NT2/D1 (cell line): ENCODE measurements around the gene TPH1.

Experiments
- DNase-seq: peaks from one replicate; pipeline ENCODE4 v3.0.0-alpha.2; 2011; ENCODE audit warnings: low read depth, low spot score
- H3K27me3 ChIP-seq: 2 replicates; pipeline ENCODE4 v1.6.0; 2011; ENCODE audit warnings: mild to moderate bottlenecking; ENCODE audit not compliant: insufficient read length, insufficient read depth
- H3K36me3 ChIP-seq: 2 replicates; pipeline ENCODE4 v1.6.1; 2011; ENCODE audit warnings: mild to moderate bottlenecking, low read length, mixed read lengths; ENCODE audit not compliant: insufficient read depth, insufficient read length
- H3K4me1 ChIP-seq: 2 replicates; pipeline ENCODE4 v1.5.1; 2011; ENCODE audit not compliant: insufficient read depth, insufficient read length
- H3K4me3 ChIP-seq: 2 replicates; pipeline ENCODE4 v1.5.1; 2011; ENCODE audit warnings: low read depth; ENCODE audit not compliant: insufficient read length
- H3K9ac ChIP-seq: 2 replicates; pipeline ENCODE4 v1.6.0; 2011; ENCODE audit warnings: low read depth; ENCODE audit not compliant: insufficient read length
- H3K9me3 ChIP-seq: 2 replicates; pipeline ENCODE4 v1.5.1; 2011; ENCODE audit warnings: mild to moderate bottlenecking, low read length; ENCODE audit not compliant: insufficient read depth
- SUZ12 ChIP-seq: IDR thresholded peaks from 2 replicates; pipeline ENCODE4 v1.6.1; 2011; ENCODE audit not compliant: insufficient read length, insufficient read depth; ENCODE audit errors: extremely low read depth
- YY1 ChIP-seq: IDR thresholded peaks from 2 replicates; pipeline ENCODE4 v1.6.1; 2011; ENCODE audit not compliant: insufficient read length, insufficient read depth
- ZNF274 ChIP-seq: IDR thresholded peaks from 2 replicates; pipeline ENCODE4 v1.6.1; 2011; ENCODE audit warnings: mild to moderate bottlenecking, low read depth, low read length

The TPH1 gene

DNA sequence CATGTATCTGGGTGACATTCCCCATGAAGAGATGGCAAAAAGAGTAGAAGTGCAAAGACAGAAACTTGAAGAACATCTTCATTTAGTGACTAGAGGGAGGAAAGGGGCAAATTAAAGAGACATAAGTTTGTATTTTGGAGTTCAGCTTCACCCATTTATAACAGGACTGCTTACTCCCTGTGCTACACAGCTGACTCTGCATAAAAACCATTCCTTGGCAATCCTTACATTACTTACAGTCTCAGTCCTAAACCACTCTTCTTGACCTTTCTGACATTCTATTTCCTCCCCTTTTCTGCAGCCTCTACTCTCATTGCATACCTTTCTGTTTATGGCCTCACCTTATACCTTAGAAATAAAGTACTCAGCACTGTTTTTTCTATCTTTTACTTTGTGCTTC lies 26.4 kb downstream of the TPH1 start:
- DNase-seq = no peak
- H3K36me3 ChIP-seq = no peaks in the 10 kb centered on the region
- H3K9me3 ChIP-seq = no peaks in the 10 kb centered on the region

DNA sequence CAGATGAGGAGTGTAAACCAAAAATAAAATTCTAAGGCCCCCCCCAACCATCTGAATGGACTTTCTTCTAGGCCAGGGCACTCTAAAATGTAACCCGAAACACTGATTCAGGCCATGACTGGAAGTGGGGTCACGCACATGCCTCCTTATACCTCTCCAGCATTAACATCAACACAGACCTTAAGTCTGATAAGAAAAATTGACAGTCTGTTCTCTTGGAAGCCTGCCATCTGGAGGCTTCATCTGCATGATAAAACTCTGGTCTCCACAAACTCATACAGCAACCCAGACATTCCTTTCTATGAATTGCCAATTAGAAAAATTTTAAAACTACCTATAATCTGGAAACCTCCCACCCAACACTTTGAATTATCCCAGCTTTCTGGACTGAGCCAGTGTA lies 29.3 kb downstream of the TPH1 start:
- TF ChIP-seq YY1 = no peak
- TF ChIP-seq ZNF274 = no peak
- TF ChIP-seq SUZ12 = no peak
- H3K4me1 ChIP-seq = no peaks in the 10 kb centered on the region
- no peaks in the 10 kb centered on the region for H3K9me3 ChIP-seq
- DNase-seq = no peak
- H3K27me3 ChIP-seq = peaks cover 30% of the 10 kb centered on the region
- no peak overlapping the region for H3K9ac ChIP-seq
- no peak overlapping the region for H3K4me3 ChIP-seq
- H3K36me3 ChIP-seq = no peaks in the 10 kb centered on the region

More for the DNA sequence above, 26.4 kb downstream of the TPH1 start:
- no peak for TF ChIP-seq SUZ12
- TF ChIP-seq ZNF274 = no peak
- TF ChIP-seq YY1 = no peak
- H3K27me3 ChIP-seq = peaks cover 12% of the 10 kb centered on the region
- H3K9ac ChIP-seq = no peak overlapping the region
- no peaks in the 10 kb centered on the region for H3K4me1 ChIP-seq
- H3K4me3 ChIP-seq = no peak overlapping the region

DNA sequence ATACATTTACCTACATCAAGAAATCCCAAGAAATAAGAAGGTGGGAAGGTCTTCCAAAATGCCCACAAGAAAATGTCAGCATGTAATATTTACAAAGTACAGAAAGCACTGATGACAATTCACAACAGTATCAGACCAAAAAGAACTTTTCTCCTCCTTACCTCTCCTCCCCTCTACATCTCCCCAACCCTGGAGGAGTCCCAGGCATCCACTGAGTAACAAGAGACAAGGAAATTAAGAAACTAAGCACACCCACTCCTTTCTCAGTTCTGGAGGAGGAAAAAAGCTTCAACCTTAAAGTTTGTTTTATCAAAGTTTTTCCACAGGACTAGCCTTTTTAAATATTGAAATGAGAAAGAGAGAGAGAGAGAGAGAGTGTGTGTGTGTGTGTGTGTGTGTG lies 31.2 kb downstream of the TPH1 start:
- no peaks in the 10 kb centered on the region for H3K9me3 ChIP-seq
- no peaks in the 10 kb centered on the region for H3K36me3 ChIP-seq
- DNase-seq = no peak
- no peak for TF ChIP-seq YY1
- no peak for TF ChIP-seq SUZ12
- no peak for TF ChIP-seq ZNF274
- peaks cover 33% of the 10 kb centered on the region for H3K27me3 ChIP-seq
- peaks cover 2% of the 10 kb centered on the region for H3K4me1 ChIP-seq
- H3K9ac ChIP-seq = no peak overlapping the region
- H3K4me3 ChIP-seq = no peak overlapping the region

DNA sequence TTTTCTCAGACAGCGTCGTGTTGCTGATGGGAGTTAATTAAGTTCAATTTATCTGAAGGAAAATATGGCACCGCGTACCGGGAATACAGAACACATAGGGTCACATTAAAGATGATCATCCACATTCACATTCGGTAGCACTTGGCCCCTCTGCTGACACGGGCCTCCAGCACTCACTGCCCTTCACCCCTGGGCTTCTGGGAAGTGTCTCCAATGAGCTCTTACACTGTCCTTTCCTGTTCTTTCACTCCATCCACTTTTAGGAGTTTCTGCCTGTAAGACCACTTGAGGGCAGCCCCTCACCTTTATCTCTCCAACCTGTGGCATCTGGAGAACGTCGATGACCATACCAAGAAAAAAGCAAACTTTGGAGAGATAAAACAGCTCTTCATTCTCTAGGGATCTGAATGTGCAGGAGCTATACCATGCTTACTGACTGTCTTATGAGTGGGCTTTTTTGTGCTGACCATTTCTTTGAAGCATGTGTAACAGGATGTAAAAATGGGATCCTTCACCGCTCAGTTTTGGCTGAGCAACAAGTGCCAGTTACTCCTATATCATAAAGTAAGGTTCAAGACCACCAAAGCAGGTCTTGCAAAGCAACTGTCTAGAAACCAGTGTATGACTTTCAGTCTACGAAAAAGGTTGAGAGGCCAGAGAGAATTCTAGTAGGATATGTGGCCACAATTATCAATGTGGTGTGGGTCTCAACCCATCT lies 32.1 kb downstream of the TPH1 start:
- Histone ChIP-seq H3K9ac (peak overlapping the region; percentile 70), H3K9me3 (no peaks in the 10 kb centered on the region), H3K4me1 (peaks cover 2% of the 10 kb centered on the region), H3K36me3 (no peaks in the 10 kb centered on the region), H3K4me3 (peak overlapping the region; percentile 74), H3K27me3 (peaks cover 33% of the 10 kb centered on the region)
- no peak for TF ChIP-seq ZNF274
- TF ChIP-seq SUZ12 = no peak
- TF ChIP-seq YY1 = no peak
- DNase-seq = no peak

DNA sequence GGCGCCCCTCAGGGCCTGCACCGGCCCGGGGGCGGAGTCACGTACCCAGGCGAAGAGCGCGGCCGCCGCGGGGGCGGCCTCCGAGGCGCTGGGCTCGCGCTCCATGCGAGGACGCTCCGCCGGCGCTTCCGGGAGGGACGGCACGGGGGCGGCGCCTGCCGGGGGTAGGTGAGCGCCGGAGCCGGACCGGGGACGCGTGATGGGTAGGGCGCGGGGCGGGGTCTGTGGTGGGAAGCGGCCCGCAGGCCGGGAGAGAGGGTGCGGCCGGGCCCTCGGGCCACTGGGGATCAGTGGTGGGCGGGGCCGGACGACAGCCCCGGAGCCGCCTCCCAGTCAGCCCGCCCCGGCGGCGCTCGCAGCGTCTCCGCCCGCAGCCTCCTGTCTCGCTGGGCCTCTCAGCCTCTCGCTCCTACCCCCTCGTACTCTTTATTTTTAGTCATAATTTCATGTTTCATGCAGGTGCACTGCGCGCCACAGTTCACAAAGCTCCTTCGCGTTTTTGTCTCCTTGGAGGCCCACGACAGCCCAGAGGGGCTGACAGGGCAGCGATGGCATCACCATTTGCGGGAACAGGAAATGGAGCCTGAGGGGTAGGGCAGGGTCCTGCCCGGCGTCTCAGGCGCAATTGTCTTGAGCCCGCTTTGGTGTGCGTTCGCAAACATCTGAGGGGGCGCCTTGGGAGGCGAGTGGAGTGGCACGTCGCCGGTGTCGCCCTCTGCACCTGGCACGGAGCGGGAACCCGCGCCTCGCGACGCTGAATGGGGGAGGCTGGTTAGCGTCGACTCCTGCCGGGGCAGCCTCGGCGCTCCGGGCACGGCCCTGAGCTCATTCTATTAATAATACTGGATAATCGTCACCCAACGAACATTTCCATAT lies 32.9 kb downstream of the TPH1 start, which contains the start of gene SERGEF:
Gene SERGEF, minus strand, starts transcription at position 142 of the 876 bp plus-strand sequence. Its CDS starts 37 bp downstream, at position 105.
- Histone ChIP-seq H3K27me3 (peaks cover 33% of the 10 kb centered on the region), H3K9ac (peak within 1 kb of the TSS; percentile 72), H3K4me1 (peaks cover 2% of the 10 kb centered on the region), H3K36me3 (no peaks in the 10 kb centered on the region), H3K4me3 (peak within 1 kb of the TSS; percentile 74), H3K9me3 (no peaks in the 10 kb centered on the region)
- DNase-seq = peak; percentile 74
- no peak for TF ChIP-seq SUZ12
- no peak for TF ChIP-seq ZNF274
- no peak for TF ChIP-seq YY1

DNA sequence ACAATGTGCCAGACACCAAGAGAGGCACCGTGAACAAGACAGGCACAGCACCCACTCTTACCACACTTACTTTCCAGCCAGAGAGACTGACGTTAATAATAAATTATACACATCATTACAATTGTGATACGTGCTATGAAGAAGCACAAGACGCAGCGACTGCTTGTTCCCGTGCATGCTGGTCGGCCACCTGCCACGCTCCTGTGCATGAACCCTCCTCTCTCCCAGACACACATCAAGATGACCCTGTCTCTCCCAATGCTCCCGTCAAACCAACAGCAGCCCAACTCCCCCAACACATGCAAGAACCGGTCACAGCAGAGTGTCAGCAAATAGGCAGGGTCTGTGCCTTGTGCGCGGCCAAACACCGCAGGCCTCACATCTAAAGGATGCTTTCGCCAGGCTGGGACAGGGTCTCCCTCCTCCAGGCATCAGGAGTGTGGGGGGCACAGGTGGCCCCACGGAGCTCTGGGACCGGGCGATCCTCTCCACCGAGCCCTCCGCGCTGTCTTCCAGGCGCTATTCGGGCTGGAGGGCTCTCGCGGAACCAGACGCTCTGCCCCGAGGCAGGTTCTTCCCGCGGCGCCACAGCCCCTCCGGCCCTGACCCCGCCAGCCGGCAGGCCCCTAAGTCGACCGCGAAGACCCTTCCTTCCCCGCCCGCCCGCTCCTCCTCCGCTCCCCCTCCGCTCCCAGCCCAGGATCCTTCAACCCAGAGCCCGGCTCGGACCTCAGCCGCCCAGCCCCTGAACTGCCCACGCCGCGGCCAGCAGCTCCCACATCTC lies 33.8 kb downstream of the TPH1 start:
- no peak for DNase-seq
- H3K9ac ChIP-seq = peak overlapping the region; percentile 72
- H3K4me3 ChIP-seq = peak overlapping the region; percentile 74
- TF ChIP-seq YY1 = no peak
- no peak for TF ChIP-seq ZNF274
- no peak for TF ChIP-seq SUZ12
- peaks cover under 1% of the 10 kb centered on the region for H3K36me3 ChIP-seq
- peaks cover 2% of the 10 kb centered on the region for H3K4me1 ChIP-seq
- peaks cover 33% of the 10 kb centered on the region for H3K27me3 ChIP-seq
- no peaks in the 10 kb centered on the region for H3K9me3 ChIP-seq
